ENCODE results near the gene PRKAR1B.
"Not testable (repeated sequence)": the region's sequence is repeated elsewhere in the genome, so short reads cannot be mapped to it uniquely, and the experiment has no call there.

The PRKAR1B gene

GRCh38 chr7:757741-758163 is 30.7 kb upstream of the PRKAR1B start:
- DNase-seq (ENCODE audit: low spot score): no peak

DNA sequence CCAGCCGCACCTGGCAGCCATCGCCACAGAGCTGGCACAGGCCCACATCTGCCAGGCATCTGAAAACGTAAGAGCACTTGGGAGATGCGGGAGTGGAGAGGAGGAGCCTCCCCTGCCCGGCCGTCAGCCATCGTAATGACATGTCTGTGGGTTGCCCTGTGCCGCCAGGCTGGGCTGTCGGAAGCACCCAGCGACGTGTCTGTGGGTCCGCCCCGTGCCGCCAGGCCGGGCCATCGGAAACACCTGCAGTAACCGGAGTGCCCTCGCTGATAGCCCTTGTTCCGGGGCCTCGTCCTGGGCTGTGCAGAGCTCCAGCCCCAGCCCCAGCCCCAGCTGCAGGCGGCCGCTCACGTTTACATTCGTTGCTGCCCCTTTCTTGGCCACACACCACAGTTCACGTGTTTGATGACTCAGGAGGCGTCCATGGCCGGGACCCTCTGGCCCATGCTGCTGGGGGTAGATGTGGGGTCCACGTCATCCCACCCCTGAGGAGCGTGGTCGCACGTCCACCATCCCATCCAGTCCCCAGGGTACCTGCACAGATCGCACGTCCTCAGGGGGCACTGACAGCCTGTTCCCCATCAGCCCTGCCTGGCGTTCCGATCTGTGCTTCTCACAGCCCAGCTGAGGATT is 30.0 kb upstream of the PRKAR1B start:
- DNase-seq (ENCODE audit: low spot score): no peak

- no peak for DNase-seq (ENCODE audit: low spot score)
These were observed 29.3 kb upstream of the PRKAR1B start for GRCh38 chr7:756231-756927.

- DNase-seq (ENCODE audit: low spot score): no peak
These were observed 28.3 kb upstream of the PRKAR1B start for GRCh38 chr7:755413-755805.

DNA sequence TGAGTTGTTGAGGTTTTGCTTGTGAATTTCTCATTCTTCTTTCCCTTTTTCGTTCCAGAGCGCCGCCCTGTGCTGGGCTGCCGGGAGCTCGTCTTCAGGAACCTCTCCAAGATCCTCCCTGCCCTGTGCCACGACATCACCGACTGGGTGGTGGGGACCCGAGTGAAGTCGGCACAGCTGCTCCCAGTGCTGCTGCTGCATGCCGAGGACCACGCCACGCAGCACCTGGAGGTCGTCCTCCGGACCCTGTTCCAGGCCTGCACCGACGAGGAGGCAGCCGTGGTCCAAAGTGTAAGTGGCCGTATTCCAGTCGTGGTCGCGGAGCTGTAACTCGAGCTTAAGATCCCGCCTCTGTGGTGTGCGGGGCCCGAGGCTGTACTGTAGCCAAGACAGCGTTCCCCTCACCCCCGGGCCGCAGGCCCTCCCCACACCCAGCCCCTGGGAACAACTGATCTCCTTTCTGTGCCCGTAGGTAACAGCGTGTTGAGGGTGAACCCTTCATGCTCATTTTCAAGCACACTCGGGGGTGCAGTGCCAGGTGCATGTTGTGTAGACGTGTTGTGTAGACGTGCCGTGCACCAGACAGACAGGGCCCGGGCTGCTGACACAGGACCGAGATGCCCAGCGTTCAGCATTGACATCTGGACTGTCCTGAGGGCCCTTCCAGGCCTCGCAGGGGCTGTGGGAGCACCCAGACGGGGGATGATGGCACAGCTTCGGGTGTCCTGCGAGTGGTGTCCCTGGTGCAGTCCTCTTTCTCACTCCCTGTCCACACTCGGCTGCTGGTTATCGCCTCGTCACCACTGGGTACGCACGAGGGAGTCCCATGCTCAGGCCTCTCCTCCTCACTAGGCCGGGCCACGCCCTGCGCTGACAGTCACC is 27.7 kb upstream of the PRKAR1B start:
- no peak for DNase-seq (ENCODE audit: low spot score)

GRCh38 chr7:753190-753589 is 26.1 kb upstream of the PRKAR1B start:
- no peak for DNase-seq (ENCODE audit: low spot score)

DNA sequence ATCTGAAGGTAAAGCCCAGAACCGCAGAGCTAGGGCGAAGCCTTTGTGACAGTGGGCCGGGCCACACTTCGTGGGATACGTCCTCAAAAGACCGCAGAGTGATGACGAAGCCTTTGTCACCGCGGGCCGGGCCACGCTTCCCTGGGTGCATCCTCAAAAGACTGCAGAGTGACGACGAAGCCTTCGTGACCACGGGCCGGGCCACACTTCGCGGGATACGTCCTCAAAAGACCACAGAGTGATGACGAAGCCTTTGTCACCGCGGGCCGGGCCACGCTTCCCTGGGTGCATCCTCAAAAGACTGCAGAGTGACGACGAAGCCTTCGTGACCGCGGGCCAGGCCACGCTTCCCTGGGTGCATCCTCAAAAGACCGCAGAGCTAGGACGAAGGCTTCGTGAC is 25.2 kb upstream of the PRKAR1B start:
- not testable (repeated sequence) for DNase-seq (ENCODE audit: low spot score)

DNA sequence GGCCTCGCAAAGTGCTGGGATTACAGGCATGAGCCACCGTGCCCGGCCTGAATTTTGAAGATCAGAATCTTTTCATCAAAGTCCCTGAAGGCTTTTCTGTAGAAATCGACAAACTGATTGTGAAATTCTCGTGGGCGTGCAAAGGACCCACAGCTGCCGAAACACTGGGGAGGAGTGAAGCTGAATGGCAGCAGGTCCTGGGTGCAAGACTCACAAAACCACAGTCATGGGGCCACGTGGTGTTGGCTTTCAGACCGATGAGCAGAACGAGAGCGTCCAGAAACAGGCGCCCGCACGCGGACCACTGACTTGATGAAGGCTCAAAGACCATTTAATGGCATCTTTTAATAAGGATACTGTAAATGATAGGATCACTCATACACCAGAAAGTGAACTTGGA is 24.7 kb upstream of the PRKAR1B start:
- no peak for DNase-seq (ENCODE audit: low spot score)

GRCh38 chr7:750111-750905 is 23.2 kb upstream of the PRKAR1B start:
- no peak for DNase-seq (ENCODE audit: low spot score)

DNA sequence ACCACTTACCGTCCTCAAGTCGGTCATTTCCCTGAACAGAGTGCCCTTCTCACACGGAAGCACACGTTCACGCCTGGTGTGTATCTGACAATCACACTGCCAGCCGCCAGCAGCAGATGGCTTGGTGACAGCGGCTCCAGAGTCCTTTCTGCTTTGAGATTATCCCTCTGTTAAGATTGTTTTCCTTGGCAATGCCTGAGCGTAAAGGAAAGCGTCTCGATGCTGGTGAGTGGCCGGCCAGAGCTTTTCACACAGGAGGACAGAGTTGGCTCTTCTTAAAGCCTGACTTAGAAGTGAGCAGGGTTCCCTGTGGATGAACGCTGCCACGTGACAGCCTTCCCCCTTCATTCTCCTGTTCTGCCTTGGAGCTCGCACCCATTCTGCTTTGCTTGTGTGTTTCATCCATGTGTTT is 22.1 kb upstream of the PRKAR1B start:
- DNase-seq (ENCODE audit: low spot score): no peak

DNA sequence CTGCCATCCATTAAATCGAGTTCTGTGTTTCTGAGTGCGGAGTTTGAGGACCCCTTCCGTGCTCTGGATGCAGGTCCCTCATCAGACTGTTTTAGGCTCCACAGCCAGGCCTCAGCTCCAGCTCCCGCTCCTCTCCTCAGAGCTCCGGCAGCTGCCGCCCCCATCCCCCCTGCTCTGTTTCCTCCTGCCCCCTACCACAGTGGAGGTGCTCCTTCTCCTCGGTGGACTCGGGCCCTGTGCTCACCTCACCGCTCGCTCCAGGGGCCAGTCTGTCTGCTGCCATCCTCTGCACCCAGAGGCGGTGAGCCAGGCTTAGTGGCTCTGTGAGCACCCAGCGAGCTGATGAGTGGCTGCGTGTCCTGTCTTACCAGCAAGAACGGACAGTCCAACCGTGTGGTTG is 21.4 kb upstream of the PRKAR1B start:
- no peak for DNase-seq (ENCODE audit: low spot score)

DNA sequence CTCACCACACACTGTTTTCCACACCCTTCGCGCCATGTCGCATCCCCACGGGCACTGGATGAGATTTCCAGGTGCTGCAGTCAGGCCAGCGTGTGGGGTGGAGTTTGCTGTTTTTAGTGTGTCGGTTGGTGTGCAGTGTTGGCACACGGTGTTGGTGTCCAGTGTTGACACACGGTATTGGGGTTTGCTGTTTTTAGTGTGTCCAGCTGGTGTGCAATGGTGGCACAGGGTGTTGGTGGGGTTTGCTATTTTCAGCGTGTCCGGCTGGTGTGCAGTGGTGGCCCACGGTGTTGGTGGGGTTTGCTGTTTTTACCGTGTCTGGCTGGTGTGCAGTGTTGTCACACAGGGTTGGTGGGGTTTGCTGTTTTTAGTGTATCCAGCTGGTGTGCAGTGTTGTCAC is 20.1 kb upstream of the PRKAR1B start:
- DNase-seq (ENCODE audit: low spot score): no peak

GRCh38 chr7:746155-747061 is 19.3 kb upstream of the PRKAR1B start:
- no peak for DNase-seq (ENCODE audit: low spot score)

DNA sequence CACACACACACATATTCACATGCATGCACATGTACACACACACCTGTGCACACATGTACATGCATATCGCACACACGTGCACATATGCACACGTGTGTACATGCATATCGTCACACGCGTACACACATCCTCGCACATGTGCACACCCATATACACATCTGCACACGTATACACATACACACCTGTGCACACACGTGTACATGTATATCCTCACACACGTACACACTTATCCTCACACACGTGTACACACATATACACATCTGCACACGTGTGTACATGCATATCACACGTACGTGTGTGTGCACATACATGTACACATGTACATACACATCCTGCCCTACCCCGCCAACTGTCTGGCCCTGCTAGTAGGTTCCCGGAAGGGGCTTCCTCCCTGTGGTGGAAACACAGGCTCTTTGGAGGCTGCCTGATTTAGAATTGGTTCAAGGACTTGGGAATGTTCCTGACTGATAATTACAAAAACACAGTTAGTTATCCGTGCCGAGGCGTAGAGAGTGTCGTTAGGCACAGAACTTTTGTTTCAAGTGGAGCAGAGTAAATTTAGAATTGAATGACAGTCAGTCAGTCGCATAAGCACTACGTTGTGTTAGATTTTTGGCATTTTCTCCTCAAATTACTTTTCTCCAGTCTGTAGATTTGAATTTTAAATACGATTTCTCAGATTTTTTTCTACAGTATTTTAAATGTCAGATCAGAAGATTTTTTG is 18.5 kb upstream of the PRKAR1B start:
- DNase-seq (ENCODE audit: low spot score): no peak

DNA sequence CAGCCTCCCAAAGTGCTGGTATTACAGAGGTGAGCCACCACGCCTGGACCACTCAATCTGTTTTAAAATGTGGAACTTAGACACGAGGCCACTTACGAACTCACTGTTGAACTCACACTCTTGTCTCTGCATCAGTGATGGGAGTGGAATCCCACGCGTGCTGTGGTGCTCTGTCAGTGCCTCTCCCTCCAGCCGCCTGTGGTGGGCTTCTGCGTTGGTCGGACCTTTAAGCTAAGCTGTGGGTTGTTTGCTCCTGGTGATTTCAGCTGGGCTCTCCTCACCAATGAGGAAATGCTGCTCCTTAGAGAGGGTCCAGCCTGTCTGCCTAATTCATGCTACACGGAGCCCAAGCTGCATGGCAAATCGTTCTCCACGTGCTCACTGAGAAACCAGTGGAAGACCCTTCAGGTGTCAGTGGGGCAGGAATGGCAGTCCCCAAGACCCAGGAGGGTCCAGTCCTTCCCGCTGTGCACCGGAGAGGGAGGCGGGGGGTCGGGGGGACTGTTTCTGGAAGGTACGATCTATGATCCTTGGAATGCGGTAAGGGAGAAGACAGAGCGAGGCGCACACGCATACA is 17.9 kb upstream of the PRKAR1B start:
- no peak for DNase-seq (ENCODE audit: low spot score)

GRCh38 chr7:744128-744520 is 17.0 kb upstream of the PRKAR1B start:
- not testable (repeated sequence) for DNase-seq (ENCODE audit: low spot score)

DNA sequence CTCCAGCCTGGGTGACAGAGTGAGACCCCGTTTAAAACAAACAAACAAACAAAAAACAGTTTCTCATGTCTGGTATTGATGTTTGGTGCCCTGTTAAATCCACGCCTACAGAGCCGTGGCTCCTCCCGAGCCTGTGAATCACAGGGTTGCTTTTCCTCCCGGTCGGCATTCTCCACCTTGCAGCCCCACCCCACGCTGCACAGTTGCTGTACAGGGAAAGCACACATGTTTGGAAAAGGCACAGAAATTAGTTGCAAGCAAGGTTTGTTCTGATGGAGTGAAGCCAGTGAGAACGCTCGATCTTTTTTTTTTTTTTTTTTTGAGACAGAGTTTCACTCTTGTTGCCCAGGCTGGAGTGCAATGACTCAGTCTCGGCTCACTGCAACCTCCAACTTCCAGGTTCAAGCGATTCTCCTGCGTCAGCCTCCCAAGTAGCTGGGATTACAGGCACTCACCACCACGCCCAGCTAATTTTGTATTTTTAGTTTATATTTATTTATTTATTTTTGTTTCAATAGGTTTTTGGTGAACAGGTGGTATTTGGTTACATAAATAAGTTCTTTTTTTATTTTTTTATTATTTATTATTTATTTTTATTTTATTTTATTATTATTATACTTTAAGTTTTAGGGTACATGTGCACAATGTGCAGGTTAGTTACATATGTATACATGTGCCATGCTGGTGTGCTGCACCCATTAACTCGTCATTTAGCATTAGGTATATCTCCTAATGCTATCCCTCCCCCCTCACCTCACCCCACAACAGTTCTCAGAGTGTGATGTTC is 16.5 kb upstream of the PRKAR1B start:
- DNase-seq (ENCODE audit: low spot score): not testable (repeated sequence)

DNA sequence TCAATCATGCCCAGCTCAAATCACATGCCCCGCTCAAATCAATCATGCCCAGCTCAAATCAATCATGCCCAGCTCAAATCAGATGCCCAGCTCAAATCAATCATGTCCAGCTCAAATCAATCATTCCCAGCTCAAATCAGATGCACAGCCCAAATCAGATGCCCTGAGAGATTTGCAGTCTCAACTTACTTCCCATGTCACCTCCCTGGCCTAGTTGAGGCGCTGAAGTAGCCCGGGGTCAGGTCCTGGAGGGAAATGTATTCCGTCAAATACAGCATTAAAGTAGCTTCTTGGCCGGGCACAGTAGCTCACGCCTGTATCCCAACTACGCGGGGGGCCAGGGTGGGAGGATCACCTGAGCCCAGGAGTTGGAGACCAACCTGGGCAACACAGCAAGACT is 15.7 kb upstream of the PRKAR1B start:
- no peak for DNase-seq (ENCODE audit: low spot score)

DNA sequence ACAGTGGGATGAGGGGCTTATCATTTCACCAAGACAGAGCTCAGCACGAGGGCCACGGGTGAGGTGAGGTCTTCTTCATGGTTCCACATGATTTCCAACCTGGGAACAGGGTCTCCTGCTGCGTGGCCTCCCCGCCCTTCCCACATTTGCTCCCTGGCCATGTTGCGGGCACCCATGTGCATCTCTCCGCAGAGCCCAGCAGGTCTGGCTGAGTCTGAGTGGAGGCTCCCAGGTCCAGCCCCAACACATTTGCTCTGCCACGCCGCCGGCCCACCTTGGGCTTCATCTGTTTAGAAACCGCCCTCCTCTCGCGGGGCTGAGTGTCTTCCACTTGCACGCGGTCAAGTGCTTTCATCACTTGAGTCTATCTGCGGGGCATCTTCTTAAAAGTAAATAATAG is 14.8 kb upstream of the PRKAR1B start:
- DNase-seq (ENCODE audit: low spot score): no peak

All from SK-N-DZ (cell line).